WTC11 (cell line): ENCODE data around the gene PI4KA.

Experiments used
- FOXJ3 ChIP-seq: sonication (generic); formaldehyde crosslinking; IDR thresholded peaks from 2 replicates; pipeline ENCODE4 v1.9.0; 2021; ENCODE audit warnings: missing genetic modification reagents, mild to moderate bottlenecking, borderline replicate concordance
- TF ChIP-seq, protein P1 (sequence below): fragments of 200-600 bp; IDR thresholded peaks from 2 replicates; pipeline ENCODE4 v1.8.0; 2022; ENCODE audit warnings: antibody characterized with exemption

DNA sequence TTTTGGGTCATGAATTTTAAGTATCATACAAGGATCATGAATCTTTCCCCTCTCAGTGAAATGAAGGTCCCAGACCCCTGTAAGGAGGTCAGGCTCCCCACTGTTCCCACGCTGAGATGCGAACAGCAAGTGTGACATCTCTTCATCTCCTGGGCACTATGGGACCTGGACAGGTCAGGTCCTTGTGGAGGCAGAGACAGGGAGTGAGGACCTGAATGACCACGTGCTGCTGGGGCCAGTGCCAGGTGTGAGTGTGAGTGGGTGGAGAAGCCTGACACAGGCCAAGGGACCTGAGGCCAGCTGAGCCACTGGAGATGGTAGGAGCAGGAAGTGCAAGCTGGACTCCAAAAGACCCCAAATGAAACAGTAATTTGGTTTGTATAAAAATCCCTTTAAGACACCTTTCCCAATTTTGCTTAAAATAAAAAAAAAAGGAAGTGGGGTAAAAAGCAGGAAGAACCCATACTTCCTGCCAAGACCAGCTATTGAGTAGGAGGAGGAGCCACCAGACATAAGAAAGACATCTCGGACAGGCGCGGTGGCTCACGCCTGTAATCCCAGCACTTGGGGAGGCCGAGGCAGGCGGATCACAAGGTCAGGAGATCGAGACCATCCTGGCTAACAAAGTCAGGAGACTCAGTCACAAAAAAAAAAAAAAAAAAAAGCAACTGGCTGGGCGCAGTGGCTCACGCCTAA lies 120.1 kb downstream of the PI4KA start:
- TF ChIP-seq, protein P1, sequence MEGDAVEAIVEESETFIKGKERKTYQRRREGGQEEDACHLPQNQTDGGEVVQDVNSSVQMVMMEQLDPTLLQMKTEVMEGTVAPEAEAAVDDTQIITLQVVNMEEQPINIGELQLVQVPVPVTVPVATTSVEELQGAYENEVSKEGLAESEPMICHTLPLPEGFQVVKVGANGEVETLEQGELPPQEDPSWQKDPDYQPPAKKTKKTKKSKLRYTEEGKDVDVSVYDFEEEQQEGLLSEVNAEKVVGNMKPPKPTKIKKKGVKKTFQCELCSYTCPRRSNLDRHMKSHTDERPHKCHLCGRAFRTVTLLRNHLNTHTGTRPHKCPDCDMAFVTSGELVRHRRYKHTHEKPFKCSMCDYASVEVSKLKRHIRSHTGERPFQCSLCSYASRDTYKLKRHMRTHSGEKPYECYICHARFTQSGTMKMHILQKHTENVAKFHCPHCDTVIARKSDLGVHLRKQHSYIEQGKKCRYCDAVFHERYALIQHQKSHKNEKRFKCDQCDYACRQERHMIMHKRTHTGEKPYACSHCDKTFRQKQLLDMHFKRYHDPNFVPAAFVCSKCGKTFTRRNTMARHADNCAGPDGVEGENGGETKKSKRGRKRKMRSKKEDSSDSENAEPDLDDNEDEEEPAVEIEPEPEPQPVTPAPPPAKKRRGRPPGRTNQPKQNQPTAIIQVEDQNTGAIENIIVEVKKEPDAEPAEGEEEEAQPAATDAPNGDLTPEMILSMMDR: no peak
- TF ChIP-seq FOXJ3 (CRISPR knock-in tag): no peak
